HEK293 (cell line): ENCODE data around the gene ITGA2B.

Experiments used
- CTCF ChIA-PET: fragments of 350-600 bp; formaldehyde crosslinking; extraction: SDS; loops from one replicate; lab custom pipeline; 2021; ENCODE audit warnings: antibody characterized with exemption; lab: Yijun Ruan, JAX
- POLR2A ChIA-PET: fragments of 300-600 bp; formaldehyde crosslinking; extraction: SDS; loops from one replicate; lab custom pipeline; 2020; ENCODE audit warnings: antibody characterized with exemption, inconsistent platforms; lab: Yijun Ruan, JAX
- H3K27ac ChIP-seq: fragments of 200-500 bp; sonication (Bioruptor generic); 2 replicates; pipeline ENCODE4 v1.5.1; 2014; ENCODE audit warnings: low read depth, low read length, control low read depth, inconsistent platforms; ENCODE audit errors: extremely low read depth
- H3K36me3 ChIP-seq, 2 experiments: fragments of 200-500 bp in 1 of 2; sonication (Bioruptor generic) in 1 of 2; 1 replicate in 1 of 2; 2 replicates in 1 of 2; pipeline ENCODE4 v1.5.1; 2014 to 2017; ENCODE audit warnings: inconsistent platforms in 2 of 2, low read length in 2 of 2; ENCODE audit not compliant: control insufficient read depth in 2 of 2, insufficient read depth in 1 of 2
- H3K4me1 ChIP-seq: fragments of 200-500 bp; sonication (Bioruptor generic); 2 replicates; pipeline ENCODE4 v1.5.1; 2014; ENCODE audit warnings: mild to moderate bottlenecking, low read length, inconsistent platforms; ENCODE audit not compliant: control insufficient read depth, insufficient read depth
- H3K4me3 ChIP-seq: 2 replicates; pipeline ENCODE4 v1.5.1; 2011; ENCODE audit warnings: low read depth, mild to moderate bottlenecking, control low read depth, low read length, moderate library complexity
- H3K9me3 ChIP-seq: fragments of 200-500 bp; sonication (Bioruptor generic); 2 replicates; pipeline ENCODE4 v1.5.1; 2014; ENCODE audit warnings: low read depth, low read length, inconsistent platforms; ENCODE audit not compliant: control insufficient read depth, insufficient read depth
- KLF9 ChIP-seq: fragments of 450-650 bp; formaldehyde crosslinking; IDR thresholded peaks from 2 replicates; pipeline ENCODE4 v1.5.1; 2016; ENCODE audit warnings: missing biosample characterization, missing genetic modification characterization, low read depth
- TCF7L2 ChIP-seq: IDR thresholded peaks from 2 replicates; pipeline ENCODE4 v1.6.1; 2011; ENCODE audit warnings: low read depth, mild to moderate bottlenecking, inconsistent platforms, low read length, moderate library complexity, borderline replicate concordance
- ZBTB1 ChIP-seq: fragments of 450-650 bp; formaldehyde crosslinking; IDR thresholded peaks from 2 replicates; pipeline ENCODE4 v1.5.1; 2016; ENCODE audit warnings: missing biosample characterization, missing genetic modification characterization
- ZBTB17 ChIP-seq: fragments of 450-650 bp; formaldehyde crosslinking; IDR thresholded peaks from 2 replicates; pipeline ENCODE4 v1.5.1; 2016; ENCODE audit warnings: missing biosample characterization, missing genetic modification characterization
- ZNF157 ChIP-seq: fragments of 450-650 bp; formaldehyde crosslinking; IDR thresholded peaks from 2 replicates; pipeline ENCODE4 v1.5.1; 2016; ENCODE audit warnings: missing biosample characterization, missing genetic modification characterization
- ZNF16 ChIP-seq: fragments of 450-650 bp; formaldehyde crosslinking; IDR thresholded peaks from 2 replicates; pipeline ENCODE4 v1.5.1; 2016; ENCODE audit warnings: low read depth, missing biosample characterization, missing genetic modification characterization
- ZNF184 ChIP-seq: fragments of 450-650 bp; IDR thresholded peaks from 2 replicates; pipeline ENCODE4 v1.5.1; 2018; ENCODE audit warnings: missing biosample characterization, mild to moderate bottlenecking, missing genetic modification characterization
- ZNF2 ChIP-seq: fragments of 450-650 bp; formaldehyde crosslinking; IDR thresholded peaks from 2 replicates; pipeline ENCODE4 v1.5.1; 2016; ENCODE audit warnings: missing biosample characterization, missing genetic modification characterization
- ZNF221 ChIP-seq: fragments of 450-650 bp; formaldehyde crosslinking; IDR thresholded peaks from 2 replicates; pipeline ENCODE4 v1.5.1; 2017; ENCODE audit warnings: missing biosample characterization, missing genetic modification characterization, borderline replicate concordance
- ZNF274 ChIP-seq, 2 experiments: fragments of 200-500 bp in 1 of 2; fragments of 450-650 bp in 1 of 2; sonication (Bioruptor generic) in 1 of 2; formaldehyde crosslinking in 1 of 2; IDR thresholded peaks; 2 replicates each; pipeline versions ENCODE4 v1.5.1 to v1.6.1; 2014 to 2016; ENCODE audit warnings: borderline replicate concordance in 1 of 2, inconsistent platforms in 1 of 2, low read length in 1 of 2, missing biosample characterization in 1 of 2, missing genetic modification characterization in 1 of 2
- ZNF423 ChIP-seq: fragments of 450-650 bp; formaldehyde crosslinking; IDR thresholded peaks from 2 replicates; pipeline ENCODE4 v1.5.1; 2016; ENCODE audit warnings: missing biosample characterization, missing genetic modification characterization
- ZNF433 ChIP-seq: fragments of 450-650 bp; formaldehyde crosslinking; IDR thresholded peaks from 2 replicates; pipeline ENCODE4 v1.5.1; 2016; ENCODE audit warnings: missing biosample characterization, missing genetic modification characterization, low read depth
- ZNF654 ChIP-seq: fragments of 450-650 bp; formaldehyde crosslinking; IDR thresholded peaks from 2 replicates; pipeline ENCODE4 v1.5.1; 2016; ENCODE audit warnings: low read depth, missing biosample characterization, missing genetic modification characterization
- ZNF660 ChIP-seq: fragments of 450-650 bp; IDR thresholded peaks from 2 replicates; pipeline ENCODE4 v1.5.1; 2018; ENCODE audit warnings: missing biosample characterization, mild to moderate bottlenecking, missing genetic modification characterization
- ZNF701 ChIP-seq: fragments of 450-650 bp; formaldehyde crosslinking; IDR thresholded peaks from 2 replicates; pipeline ENCODE4 v1.5.1; 2016; ENCODE audit warnings: missing biosample characterization, missing genetic modification characterization
- ZNF747 ChIP-seq: fragments of 450-650 bp; formaldehyde crosslinking; IDR thresholded peaks from 2 replicates; pipeline ENCODE4 v1.5.1; 2016; ENCODE audit warnings: missing biosample characterization, missing genetic modification characterization
- ZSCAN16 ChIP-seq: fragments of 450-650 bp; formaldehyde crosslinking; IDR thresholded peaks from 2 replicates; pipeline ENCODE4 v1.5.1; 2016; ENCODE audit warnings: missing biosample characterization, missing genetic modification characterization
- TF ChIP-seq, protein P1 (sequence below): fragments of 450-650 bp; formaldehyde crosslinking; IDR thresholded peaks from 2 replicates; pipeline ENCODE4 v1.5.1; 2016; ENCODE audit warnings: missing biosample characterization, missing genetic modification characterization
- TF ChIP-seq, protein P2 (sequence below): fragments of 450-650 bp; formaldehyde crosslinking; IDR thresholded peaks from 2 replicates; pipeline ENCODE4 v1.5.1; 2017; ENCODE audit warnings: missing biosample characterization, mild to moderate bottlenecking, missing genetic modification characterization, moderate library complexity
- TF ChIP-seq, protein P3 (sequence below): fragments of 450-650 bp; formaldehyde crosslinking; conservative IDR thresholded peaks from 2 replicates; pipeline ENCODE4 v1.5.1; 2016; ENCODE audit warnings: low read depth, missing biosample characterization, missing genetic modification characterization
- TF ChIP-seq, protein P4 (sequence below): fragments of 450-650 bp; formaldehyde crosslinking; IDR thresholded peaks from 2 replicates; pipeline ENCODE4 v1.5.1; 2017; ENCODE audit warnings: missing biosample characterization, missing genetic modification characterization

The ITGA2B gene

DNA sequence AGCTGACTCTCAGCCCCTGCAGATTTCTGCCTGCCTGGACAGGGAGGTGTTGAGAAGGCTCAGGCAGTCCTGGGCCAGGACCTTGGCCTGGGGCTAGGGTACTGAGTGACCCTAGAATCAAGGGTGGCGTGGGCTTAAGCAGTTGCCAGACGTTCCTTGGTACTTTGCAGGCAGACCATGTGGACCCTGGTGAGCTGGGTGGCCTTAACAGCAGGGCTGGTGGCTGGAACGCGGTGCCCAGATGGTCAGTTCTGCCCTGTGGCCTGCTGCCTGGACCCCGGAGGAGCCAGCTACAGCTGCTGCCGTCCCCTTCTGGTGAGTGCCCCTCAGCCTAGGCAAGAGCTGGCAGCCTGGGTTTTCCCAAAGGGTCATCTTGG is 40.5 kb downstream of the ITGA2B start:
- H3K27ac ChIP-seq, result no peak overlapping the region
- H3K4me3 ChIP-seq, result no peak overlapping the region
- H3K4me1 ChIP-seq, result no peaks in the 10 kb centered on the region
- CTCF ChIA-PET, result interaction anchor here (0.6 to 3.0 kb wide), 5 partner anchors 11 to 1871 kb away, joined by 3 to 21 read pairs (median 3); no protein-coding TSS in a partner anchor
- H3K36me3 ChIP-seq, result peaks cover 0 to 46% of the 10 kb centered on the region in 2 experiments; a peak in 1 of 3 replicates
- TF ChIP-seq, protein P1, sequence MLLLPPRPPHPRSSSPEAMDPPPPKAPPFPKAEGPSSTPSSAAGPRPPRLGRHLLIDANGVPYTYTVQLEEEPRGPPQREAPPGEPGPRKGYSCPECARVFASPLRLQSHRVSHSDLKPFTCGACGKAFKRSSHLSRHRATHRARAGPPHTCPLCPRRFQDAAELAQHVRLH (tag by site-specific recombination), result no peak
- no peak for TF ChIP-seq ZBTB17 (tag by site-specific recombination)
- TF ChIP-seq ZSCAN16 (tag by site-specific recombination), result no peak
- TF ChIP-seq, protein P2, sequence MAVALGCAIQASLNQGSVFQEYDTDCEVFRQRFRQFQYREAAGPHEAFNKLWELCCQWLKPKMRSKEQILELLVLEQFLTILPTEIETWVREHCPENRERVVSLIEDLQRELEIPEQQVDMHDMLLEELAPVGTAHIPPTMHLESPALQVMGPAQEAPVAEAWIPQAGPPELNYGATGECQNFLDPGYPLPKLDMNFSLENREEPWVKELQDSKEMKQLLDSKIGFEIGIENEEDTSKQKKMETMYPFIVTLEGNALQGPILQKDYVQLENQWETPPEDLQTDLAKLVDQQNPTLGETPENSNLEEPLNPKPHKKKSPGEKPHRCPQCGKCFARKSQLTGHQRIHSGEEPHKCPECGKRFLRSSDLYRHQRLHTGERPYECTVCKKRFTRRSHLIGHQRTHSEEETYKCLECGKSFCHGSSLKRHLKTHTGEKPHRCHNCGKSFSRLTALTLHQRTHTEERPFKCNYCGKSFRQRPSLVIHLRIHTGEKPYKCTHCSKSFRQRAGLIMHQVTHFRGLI, result no peak
- no peak for TF ChIP-seq ZNF747 (tag by site-specific recombination)
- TF ChIP-seq, all 188 proteins: peak for 0
- POLR2A ChIA-PET, result interaction anchor here (0.6 to 1.7 kb wide), 2 partner anchors 36 to 118 kb away, joined by 4 to 6 read pairs; no protein-coding TSS in a partner anchor
- no peaks in the 10 kb centered on the region for H3K9me3 ChIP-seq

DNA sequence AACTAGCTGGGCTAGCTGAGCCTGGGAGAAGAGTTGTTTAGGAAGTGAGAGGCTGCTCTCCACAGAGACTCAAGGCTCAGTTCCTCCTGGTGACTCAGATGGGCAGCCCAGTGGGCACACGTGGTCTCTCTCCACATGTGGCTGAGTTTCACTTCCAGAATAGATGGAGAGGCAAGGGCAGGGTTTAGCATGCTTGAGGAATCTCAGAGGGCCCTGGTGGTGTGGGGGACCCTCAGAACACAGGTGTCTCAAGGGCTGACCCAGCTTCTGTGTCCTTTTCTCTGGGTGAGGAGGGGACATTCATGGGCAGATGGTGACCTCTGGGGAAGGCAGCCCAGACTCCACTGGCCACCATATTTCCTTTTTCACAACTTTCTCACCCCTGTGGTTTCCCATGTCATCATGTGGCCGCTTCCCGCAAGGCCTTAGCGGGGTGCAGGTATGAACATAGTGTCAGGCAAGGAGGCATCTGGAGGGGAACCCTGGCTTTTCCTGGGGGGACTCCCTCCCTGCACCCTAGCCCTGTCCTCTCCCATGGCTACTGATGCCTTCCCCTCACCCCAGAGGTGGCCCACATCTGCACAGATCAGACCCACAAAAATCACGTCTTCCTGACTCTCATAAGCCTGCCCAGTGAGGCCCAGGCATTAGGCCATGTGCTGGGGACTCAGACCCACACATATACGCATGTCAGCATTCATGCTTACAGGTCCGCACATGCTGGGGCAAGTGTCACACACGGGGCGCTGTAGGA is 41.0 kb downstream of the ITGA2B start:
- POLR2A ChIA-PET, result interaction anchor here (0.5 to 1.7 kb wide), 3 partner anchors 32 to 118 kb away, joined by 4 to 6 read pairs (median 4); no protein-coding TSS in a partner anchor
- Histone ChIP-seq H3K9me3 (no peaks in the 10 kb centered on the region), H3K27ac (no peak overlapping the region), H3K36me3 (peaks cover 0 to 46% of the 10 kb centered on the region in 2 experiments; a peak in 1 of 3 replicates), H3K4me3 (no peak overlapping the region), H3K4me1 (no peaks in the 10 kb centered on the region)
- CTCF ChIA-PET, result interaction anchor here (0.6 to 2.1 kb wide), 7 partner anchors 13 to 1871 kb away, joined by 3 to 5 read pairs (median 3); no protein-coding TSS in a partner anchor
- TF ChIP-seq ZNF660 (tag by site-specific recombination) (no peak), ZNF221 (tag by site-specific recombination) (no peak), ZNF701 (tag by site-specific recombination) (no peak), ZNF16 (tag by site-specific recombination) (no peak), ZBTB1 (tag by site-specific recombination) (no peak), ZNF157 (no peak), ZNF2 (tag by site-specific recombination) (no peak), ZNF274 (IDR thresholded peaks at IDR 0.05; ENCODE audit: low read length) (no peak), ZNF274 (tag by site-specific recombination; IDR thresholded peaks at IDR 0.05; ENCODE audit: borderline replicate concordance) (no peak), ZNF184 (no peak), TCF7L2 (no peak), ZNF654 (tag by site-specific recombination) (no peak), ZNF423 (no peak), KLF9 (tag by site-specific recombination) (no peak), ZNF433 (tag by site-specific recombination) (no peak)
- TF ChIP-seq, protein P3, sequence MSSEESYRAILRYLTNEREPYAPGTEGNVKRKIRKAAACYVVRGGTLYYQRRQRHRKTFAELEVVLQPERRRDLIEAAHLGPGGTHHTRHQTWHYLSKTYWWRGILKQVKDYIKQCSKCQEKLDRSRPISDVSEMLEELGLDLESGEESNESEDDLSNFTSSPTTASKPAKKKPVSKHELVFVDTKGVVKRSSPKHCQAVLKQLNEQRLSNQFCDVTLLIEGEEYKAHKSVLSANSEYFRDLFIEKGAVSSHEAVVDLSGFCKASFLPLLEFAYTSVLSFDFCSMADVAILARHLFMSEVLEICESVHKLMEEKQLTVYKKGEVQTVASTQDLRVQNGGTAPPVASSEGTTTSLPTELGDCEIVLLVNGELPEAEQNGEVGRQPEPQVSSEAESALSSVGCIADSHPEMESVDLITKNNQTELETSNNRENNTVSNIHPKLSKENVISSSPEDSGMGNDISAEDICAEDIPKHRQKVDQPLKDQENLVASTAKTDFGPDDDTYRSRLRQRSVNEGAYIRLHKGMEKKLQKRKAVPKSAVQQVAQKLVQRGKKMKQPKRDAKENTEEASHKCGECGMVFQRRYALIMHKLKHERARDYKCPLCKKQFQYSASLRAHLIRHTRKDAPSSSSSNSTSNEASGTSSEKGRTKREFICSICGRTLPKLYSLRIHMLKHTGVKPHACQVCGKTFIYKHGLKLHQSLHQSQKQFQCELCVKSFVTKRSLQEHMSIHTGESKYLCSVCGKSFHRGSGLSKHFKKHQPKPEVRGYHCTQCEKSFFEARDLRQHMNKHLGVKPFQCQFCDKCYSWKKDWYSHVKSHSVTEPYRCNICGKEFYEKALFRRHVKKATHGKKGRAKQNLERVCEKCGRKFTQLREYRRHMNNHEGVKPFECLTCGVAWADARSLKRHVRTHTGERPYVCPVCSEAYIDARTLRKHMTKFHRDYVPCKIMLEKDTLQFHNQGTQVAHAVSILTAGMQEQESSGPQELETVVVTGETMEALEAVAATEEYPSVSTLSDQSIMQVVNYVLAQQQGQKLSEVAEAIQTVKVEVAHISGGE (tag by site-specific recombination), result no peak
- TF ChIP-seq, protein P4, sequence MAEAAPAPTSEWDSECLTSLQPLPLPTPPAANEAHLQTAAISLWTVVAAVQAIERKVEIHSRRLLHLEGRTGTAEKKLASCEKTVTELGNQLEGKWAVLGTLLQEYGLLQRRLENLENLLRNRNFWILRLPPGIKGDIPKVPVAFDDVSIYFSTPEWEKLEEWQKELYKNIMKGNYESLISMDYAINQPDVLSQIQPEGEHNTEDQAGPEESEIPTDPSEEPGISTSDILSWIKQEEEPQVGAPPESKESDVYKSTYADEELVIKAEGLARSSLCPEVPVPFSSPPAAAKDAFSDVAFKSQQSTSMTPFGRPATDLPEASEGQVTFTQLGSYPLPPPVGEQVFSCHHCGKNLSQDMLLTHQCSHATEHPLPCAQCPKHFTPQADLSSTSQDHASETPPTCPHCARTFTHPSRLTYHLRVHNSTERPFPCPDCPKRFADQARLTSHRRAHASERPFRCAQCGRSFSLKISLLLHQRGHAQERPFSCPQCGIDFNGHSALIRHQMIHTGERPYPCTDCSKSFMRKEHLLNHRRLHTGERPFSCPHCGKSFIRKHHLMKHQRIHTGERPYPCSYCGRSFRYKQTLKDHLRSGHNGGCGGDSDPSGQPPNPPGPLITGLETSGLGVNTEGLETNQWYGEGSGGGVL (tag by site-specific recombination), result no peak
